Measurements from ENCODE around the gene CNKSR2.

DNA sequence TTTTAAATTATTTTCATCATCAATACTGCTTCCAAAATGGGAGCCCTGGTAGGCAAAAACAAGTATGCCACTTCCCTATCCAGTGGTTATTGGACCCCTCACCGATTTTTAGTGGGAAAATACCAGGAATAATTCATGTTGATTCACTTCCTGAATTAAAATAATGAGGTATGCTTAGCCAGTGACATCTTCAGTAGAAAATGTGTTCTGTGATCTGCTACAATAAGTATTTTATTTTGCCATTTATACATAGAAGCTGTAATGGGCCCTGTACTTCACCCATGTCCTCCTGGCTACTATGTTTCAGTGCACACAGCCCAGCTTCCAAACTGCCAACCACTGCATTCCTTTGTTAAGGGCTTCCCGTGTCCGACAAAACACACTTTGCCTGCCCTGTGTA lies 324.9 kb downstream of the CNKSR2 start:
- TF ChIP-seq, protein P1, sequence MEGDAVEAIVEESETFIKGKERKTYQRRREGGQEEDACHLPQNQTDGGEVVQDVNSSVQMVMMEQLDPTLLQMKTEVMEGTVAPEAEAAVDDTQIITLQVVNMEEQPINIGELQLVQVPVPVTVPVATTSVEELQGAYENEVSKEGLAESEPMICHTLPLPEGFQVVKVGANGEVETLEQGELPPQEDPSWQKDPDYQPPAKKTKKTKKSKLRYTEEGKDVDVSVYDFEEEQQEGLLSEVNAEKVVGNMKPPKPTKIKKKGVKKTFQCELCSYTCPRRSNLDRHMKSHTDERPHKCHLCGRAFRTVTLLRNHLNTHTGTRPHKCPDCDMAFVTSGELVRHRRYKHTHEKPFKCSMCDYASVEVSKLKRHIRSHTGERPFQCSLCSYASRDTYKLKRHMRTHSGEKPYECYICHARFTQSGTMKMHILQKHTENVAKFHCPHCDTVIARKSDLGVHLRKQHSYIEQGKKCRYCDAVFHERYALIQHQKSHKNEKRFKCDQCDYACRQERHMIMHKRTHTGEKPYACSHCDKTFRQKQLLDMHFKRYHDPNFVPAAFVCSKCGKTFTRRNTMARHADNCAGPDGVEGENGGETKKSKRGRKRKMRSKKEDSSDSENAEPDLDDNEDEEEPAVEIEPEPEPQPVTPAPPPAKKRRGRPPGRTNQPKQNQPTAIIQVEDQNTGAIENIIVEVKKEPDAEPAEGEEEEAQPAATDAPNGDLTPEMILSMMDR (IDR thresholded peaks at IDR 0.05; ENCODE audit: low read length) = no peak
- no peak for TF ChIP-seq EZH2 (IDR thresholded peaks at IDR 0.05; ENCODE audit: borderline replicate concordance, low read length)
